ENCODE data around the gene ABCF1.
A peak's percentile ranks its signal among the peaks of the same experiment; 100 is the strongest.
"Not testable (repeated sequence)": the region's sequence is repeated elsewhere in the genome, so short reads cannot be mapped to it uniquely, and the experiment has no call there.

The ABCF1 gene

GRCh38 chr6:30571075-30571761 is at the start of gene ABCF1:
ABCF1 (plus strand) TSS chr6:30571442; CDS start chr6:30571488, 46 bp downstream.
- peak; percentile 96 to 99 (median 99) for DNase-seq (ENCODE audit: low read depth in 3 of 3, low spot score in 1 of 3)

- not testable (repeated sequence) for DNase-seq (ENCODE audit: low read depth in 3 of 3, low spot score in 1 of 3)
Observed at GRCh38 chr6:30521952-30522351, 49.3 kb upstream of the ABCF1 start.

DNA sequence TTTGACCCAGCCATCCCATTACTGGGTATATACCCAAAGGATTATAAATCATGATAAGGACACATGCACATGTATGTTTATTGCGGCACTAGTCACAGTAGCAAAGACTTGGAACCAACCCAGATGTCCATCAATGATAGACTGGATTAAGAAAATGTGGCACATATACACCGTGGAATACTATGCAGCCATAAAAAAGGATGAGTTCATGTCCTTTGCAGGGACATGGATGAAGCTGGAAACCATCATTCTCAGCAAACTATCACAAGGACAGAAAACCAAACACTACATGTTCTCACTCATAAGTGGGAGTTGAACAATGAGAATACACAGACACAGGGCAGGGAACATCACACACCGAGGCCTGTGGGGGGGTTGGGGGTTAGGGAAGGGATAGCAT is 44.8 kb upstream of the ABCF1 start:
- not testable (repeated sequence) for DNase-seq (ENCODE audit: low read depth in 3 of 3, low spot score in 1 of 3)

GRCh38 chr6:30529349-30529875 is 41.8 kb upstream of the ABCF1 start:
- DNase-seq (ENCODE audit: low read depth in 3 of 3, low spot score in 1 of 3): peak in 1 of 3 donors; percentile 42

DNA sequence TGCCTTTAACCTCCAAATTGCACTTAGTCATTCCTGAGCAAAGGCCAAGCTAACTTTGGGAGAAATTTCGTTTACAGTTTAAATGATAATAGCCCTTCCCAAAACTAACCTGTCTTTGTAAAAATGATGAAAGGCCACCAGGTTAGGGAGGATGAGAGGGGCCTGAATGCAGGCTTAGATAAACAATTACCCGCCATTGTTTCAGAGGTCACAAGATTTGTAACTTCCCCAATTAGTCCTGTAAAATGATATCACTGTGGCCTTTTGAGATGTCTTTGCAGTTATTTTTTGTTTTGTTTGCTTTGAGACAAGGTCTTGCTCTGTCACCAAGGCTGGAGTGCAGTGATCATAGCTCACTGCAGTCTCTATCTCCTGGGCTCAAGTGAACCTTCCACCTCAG is 41.2 kb upstream of the ABCF1 start:
- DNase-seq (ENCODE audit: low read depth in 3 of 3, low spot score in 1 of 3): no peak

DNA sequence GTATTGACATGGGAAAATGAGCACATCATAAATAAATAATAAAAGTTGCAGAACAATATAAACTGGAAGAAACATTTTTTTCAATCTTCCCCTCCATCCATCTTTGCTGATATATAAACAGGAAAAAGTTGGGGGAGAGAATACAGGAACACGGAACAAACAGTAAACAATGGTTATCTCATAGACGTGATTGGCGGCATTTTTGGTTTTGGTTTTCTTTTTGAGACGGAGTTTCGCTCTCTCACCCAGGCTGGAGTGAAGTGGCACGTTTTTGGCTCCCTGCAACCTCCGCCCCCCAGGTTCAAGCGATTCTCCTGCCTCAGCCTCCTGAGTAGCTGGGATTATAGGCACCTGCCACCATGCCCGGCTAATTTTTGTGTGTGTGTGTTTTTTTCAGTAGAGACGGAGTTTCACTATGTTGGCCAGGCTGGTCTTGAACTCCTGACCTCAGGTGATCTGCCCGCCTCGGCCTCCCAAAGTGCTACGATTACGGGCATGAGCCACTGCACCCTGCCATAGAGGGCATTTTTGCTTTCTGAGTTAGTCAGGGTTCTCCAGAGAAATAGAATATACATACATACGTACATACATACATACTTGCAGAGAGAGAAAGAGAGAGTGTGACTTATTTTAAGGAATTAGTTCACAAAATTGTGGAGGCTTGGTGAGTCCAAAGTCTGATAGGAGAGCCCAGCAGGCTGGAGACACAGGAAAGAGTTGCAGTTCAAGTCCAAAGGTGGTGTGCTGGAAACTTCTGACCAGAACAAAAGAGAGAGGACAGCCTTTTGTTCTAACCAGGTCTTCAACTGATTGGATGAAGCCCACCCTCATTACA is 37.6 kb upstream of the ABCF1 start:
- DNase-seq (ENCODE audit: low read depth in 3 of 3, low spot score in 1 of 3): no peak

- DNase-seq (ENCODE audit: low read depth in 3 of 3, low spot score in 1 of 3): no peak
Observed at GRCh38 chr6:30537931-30538330, 33.3 kb upstream of the ABCF1 start.

DNA sequence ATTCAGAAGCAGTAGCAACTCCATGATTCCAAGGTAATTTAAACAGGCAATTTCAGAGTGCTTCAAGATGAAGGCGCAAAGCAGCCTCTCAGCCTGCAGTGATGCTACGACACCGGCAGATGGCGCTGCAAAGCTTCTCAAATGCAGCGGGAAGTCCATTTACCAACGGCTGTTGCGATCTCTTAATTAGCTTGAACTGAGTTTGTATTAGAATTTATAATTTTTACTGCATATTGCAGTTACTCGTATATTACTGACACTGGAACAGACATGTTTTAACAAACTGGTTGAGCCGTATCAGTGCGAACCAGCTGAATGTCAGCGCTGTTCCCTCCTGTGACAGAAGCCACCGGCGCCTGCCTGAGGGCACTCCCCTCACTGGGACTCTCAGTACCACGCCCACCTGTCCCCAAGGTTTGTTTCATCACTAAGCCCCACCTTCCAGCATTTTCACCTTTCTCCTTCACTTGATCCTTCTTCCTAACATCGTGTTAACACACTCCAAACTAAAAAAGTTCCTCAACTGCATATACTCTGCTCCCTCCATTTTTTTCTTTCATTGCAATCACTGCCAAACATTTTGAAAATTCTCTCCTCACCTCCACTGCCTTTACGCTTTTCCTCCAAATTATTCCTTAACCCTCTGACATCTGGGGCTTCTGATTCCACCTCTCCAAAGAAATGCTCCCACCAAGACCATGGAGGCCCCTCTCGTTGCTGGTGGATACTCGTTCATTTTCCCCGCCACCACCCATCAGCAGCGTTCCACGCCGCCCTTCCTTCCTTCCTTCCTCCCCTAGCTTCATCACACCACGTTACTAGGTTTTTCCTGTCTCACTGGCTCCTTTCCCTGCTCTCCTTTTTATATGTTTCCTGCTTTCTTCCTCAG is 29.5 kb upstream of the ABCF1 start:
- peak; percentile 62 to 68 (median 67) for DNase-seq (ENCODE audit: low read depth in 3 of 3, low spot score in 1 of 3)

DNA sequence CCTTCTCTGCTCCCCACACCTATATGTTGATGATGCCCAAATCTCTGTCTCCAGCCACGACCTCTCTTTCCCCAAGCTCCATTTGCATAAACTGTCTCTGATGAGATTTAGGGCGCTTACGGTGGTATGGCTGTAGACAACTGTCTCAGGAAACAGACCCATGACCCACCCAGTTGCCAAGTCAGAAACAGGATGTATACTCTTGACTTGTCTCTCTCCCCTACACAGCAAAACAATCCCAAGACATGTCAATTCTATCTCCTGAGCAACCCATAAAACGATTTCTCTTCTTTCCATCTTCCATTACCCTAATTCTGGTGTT is 28.9 kb upstream of the ABCF1 start:
- DNase-seq (ENCODE audit: low read depth in 3 of 3, low spot score in 1 of 3): no peak

- DNase-seq (ENCODE audit: low read depth in 3 of 3, low spot score in 1 of 3): no peak
Observed at GRCh38 chr6:30542915-30543314, 28.3 kb upstream of the ABCF1 start.

GRCh38 chr6:30543821-30544220 is 27.4 kb upstream of the ABCF1 start:
- no peak for DNase-seq (ENCODE audit: low read depth in 3 of 3, low spot score in 1 of 3)

DNA sequence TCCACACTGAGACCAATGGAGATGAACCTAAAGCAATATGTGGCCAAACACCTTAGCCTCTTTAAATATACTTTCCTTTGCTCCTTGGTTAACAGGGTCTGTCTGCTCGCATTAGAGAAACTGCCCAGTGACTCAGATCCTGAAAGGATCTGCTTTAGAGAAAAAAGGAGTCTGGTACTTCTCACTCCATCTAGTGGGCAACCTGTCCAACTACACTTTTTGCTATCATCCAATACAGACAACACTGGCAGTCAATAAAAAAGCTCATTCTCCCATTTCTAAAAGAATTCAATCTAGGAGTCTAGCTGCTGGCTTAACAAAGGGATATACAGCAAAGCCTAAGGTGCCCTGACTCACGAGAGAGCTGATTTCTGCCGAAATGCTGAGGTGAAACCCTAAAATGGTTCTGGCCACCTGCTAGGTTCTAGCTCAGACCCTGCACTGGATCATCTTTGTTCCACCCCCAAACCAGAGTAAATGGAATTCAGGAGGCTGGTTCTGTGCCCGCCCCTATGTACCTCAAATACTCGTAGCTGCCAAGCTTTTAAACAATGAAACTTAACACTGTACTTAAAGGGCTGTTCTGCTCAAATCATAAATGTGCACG is 26.5 kb upstream of the ABCF1 start:
- no peak for DNase-seq (ENCODE audit: low read depth in 3 of 3, low spot score in 1 of 3)

DNA sequence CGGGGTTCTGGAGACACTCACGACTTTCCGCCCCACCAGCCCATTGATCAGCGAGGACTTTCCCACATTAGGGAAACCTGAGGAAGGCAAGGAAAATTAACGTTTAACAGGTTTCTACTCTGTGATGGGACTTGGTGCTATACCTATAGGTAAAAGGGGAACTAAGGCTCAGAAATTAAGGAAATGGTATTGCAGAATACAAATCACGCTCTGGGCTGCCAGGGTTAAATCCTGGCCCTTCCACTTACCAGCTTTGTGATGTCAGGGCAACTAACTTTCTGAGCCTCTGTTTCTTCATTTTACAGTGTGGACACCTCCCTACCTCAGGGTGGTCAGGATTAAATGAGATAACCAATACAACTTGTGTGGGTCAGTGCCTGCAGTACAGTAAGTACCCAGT is 23.8 kb upstream of the ABCF1 start:
- no peak for DNase-seq (ENCODE audit: low read depth in 3 of 3, low spot score in 1 of 3)

DNA sequence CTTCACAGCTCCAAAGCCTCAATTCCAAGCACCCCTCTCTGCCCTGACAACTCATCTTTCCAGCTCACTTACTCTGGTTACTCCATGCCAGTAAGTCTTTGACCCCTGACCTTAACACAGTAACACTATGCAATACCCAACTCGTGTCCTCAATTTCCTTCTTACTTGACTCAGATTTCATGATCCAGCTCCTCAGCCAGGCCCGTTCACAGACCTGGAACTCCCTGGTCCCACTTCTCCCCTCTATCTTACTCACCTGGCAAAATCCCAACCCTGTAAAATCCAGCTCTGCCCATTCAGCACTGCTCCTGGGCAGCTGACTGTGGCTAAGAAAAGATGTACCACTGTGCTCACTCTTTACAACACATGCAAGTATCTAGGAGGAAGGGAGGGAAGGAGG is 22.9 kb upstream of the ABCF1 start:
- no peak for DNase-seq (ENCODE audit: low read depth in 3 of 3, low spot score in 1 of 3)

GRCh38 chr6:30554404-30554803 is 16.8 kb upstream of the ABCF1 start:
- DNase-seq (ENCODE audit: low read depth in 3 of 3, low spot score in 1 of 3): no peak

GRCh38 chr6:30554962-30555815 is 16.1 kb upstream of the ABCF1 start:
- DNase-seq (ENCODE audit: low read depth in 3 of 3, low spot score in 1 of 3): no peak

DNA sequence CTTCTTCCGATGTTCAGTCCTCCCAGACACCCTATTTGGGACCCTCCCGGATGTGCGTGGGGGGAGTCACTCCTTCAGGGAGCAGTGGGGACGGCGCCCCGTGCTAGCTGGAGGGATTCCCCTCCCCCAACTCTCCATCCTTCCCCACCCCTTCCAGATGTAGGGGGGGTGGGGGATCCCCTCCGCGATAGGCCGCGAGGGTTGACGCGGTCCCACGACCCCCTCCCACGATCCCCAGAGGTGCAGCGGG is 15.5 kb upstream of the ABCF1 start:
- no peak for DNase-seq (ENCODE audit: low read depth in 3 of 3, low spot score in 1 of 3)

- DNase-seq (ENCODE audit: low read depth in 3 of 3, low spot score in 1 of 3): peak; percentile 97 to 98 (median 98)
Observed at GRCh38 chr6:30556066-30556905, 15.0 kb upstream of the ABCF1 start, which contains the start of gene GNL1. GNL1 (minus strand) TSS chr6:30556489; CDS start chr6:30556203, 286 bp downstream.
